ENCODE results near the gene CDX2.

Gene CDX2

GRCh38 chr13:27978301-27978968 lies 9.3 kb upstream of the CDX2 start:
- no peak for DNase-seq

DNA sequence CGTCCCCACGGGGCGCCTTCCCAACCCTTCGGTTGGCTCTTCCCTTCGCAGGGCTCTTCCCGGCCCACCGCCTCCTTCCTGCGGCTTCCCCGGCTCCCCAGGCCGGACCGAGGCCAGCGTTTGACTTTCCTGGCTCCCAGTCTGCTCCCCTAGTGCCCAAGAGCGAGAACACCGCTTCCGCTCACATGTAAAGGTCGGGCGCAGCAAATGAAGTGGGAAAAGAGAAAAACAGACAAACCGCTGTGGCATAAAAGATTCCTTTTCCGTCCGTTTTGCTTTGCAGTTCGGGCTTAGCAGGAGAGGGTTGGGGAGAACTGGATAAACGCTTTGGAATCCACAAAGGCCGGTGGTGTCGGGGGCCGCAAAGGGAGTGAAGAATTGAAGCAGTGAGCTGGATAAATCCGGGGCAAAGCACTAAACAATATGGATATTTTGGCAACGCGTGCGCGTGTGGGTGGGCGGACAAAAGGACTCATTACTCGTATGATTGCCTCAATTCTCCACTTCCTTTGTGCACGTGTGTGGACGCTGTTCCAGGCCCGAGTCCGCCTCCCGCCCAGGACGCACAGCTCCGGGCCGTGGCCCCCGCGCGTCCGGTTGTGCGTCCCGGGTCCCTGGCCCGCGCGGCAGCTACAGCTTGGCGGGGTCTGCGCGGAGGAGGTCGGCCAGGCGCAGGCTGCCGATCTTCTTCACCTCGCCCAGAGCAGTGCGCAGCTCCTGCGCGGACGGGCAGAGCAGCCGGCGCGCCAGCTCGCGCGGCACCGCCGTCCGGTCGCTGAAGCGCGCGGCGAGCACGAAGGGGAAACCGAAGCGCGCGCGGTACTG lies 8.6 kb upstream of the CDX2 start:
- no peak for DNase-seq

- no peak for DNase-seq
Measured at GRCh38 chr13:27976362-27977091, 7.4 kb upstream of the CDX2 start.

DNA sequence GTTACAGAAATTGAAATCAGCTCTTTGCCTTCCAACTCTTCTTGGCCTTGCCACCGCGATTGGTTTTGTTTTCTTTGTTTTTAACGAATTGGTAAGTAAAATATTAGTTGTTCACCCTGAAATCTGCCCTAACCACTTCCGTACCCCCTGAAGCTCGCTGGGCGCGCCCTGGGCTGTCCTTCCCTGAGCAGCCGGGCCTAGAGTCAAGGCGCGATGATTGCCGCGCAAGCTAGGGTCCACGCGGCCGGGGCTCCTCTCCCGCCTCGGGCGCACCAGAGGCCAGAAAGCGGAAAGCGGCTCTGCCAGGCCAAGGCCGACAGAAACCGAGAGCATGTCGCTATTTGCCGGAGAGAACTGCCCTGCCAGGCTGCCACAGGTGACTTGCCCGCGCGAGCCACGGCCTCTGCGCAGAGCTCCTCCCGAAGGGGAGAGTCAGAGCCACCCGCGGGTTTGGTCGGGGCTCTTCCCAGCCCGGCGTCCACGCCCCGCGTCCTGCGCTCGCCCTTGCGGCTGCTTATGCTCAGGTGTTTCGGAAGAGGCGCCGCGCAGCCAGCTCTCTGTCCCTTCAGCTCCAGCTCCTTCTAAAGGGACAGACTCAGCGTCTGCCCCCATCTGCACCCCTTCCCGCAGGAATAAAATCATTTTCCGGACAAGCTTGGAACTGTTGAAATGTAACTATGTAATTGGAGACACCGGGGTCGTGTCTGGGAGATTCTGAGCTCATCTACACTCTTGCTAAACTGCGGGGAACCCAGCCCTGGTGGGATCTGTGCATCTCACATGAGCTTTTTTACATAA lies 6.6 kb upstream of the CDX2 start:
- DNase-seq: no peak

GRCh38 chr13:27973961-27974662 lies 5.0 kb upstream of the CDX2 start:
- no peak for DNase-seq

DNA sequence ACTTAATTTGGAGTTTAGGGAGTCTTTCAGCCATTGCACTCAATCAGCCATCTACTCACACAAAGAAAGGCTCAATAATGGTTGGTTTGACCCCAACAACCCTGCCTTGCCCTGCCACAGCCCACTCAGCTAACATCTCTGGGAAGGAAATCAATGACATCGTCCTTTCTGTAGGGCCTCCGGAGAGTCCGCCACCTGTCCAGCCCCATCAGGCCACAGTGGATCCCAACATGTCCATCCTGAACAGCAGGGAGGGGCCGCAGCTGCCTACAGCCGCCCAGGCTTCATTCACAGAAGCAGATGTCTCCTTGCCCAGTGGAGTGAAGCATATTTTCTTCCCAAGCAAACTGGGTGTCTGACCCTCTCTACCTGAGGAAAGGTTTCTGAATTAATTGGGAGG lies 4.2 kb upstream of the CDX2 start:
- no peak for DNase-seq

- DNase-seq: no peak
Measured at GRCh38 chr13:27972478-27972820, 3.3 kb upstream of the CDX2 start.

DNA sequence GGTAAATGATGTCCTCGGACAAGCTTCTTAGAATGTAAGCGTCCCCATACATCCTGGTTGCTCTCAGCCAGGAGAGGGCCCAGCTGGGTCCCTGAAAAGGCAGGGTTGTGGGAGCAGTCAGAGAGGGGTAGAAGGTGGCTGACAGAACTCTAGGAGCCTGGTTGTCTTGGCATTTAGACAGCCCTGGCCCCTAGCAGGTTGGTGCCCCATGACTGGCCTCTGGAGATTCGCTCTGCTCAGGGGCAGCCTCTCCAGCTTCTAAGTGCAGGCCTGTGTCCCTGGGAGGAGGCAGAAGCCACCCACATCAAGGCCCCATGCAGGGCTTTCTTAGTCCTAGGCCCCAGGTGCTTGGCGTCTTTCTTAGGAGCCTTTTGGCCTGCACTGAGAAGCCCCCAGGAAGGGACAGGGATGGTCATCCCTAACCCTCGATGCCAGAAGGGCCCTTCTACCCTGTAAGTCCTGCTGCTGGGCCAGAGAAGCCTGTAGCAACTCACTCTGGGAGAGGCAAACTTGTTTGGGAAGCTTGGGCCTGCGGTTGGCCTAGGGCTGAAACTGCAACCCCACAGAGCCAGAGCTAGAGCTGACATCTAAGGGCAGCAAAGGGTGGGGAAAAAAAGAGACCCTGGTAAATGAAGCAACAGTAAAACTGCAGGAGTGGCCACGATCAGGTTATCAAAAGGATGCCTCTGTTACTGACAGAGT lies 2.8 kb upstream of the CDX2 start:
- DNase-seq: no peak

DNA sequence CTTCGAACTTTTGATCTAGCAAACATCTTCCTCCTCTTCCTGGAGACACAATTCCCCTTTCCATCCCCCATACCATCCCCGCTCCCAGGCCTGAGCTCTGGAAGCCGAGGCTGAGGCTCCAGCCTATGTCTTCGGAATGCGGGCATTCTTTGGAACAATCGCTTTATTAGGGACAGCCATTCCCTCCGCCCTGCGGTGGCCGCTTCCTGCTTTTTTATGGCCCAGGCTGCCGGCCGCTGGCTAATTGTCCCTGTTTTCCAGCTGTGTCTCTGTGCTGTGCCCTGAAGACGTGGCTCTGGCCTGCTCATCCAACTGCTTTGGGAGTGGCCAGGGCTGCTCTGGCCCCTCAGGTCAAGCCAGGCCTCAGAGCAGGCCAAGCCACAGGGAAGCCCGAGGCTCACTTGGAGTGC lies 2.1 kb upstream of the CDX2 start:
- DNase-seq: no peak

GRCh38 chr13:27970382-27971235 lies 1.5 kb upstream of the CDX2 start:
- no peak for DNase-seq

DNA sequence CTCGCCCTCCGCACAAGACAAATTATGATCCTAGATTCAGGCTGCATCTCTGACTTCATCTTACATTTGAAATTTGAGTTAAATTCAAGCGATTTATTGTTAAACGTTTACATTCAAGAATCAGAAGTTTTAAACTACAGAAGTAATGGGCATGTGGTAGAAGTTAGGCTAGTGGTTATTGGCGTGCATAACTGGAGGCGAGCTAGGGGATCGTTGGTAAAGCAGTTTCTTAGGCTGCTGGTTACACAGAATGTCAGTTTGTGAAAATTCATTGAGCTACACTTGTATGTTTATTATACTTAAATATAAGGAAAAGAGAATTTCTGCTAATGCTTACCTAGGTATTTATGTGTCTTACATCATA lies 733 bp upstream of the CDX2 start:
- no peak for DNase-seq

GRCh38 chr13:27968316-27969081 lies 616 bp downstream of the CDX2 start:
- no peak for DNase-seq

DNA sequence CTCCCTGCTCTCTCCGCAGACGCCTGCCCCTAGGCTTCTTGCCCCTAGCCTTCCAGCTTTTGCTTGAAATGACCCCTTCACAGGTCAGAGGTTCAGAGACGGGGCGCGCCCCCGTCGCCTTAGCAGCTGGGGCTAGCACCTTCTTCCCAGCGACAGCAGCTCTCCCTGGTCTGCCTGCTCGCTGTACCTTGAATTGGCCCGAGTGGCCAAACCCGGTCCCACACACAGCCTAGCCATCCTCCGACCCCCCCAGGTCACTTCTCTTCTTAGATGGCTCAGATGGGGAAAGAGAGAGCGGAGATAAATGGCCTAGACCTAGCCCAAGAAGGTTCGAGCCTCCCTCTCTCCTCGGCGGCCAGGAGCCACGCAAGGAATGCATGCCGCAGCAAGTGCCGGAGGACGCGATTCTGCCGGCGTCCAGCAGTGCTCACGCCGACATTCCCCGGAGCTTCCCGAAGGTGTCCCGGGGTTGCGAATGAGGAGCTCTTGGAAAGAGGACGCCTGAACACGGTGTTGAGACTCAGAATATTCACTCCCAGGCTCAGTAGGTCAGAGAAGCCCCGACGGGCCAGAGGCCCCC lies 1.3 kb downstream of the CDX2 start:
- DNase-seq: no peak

DNA sequence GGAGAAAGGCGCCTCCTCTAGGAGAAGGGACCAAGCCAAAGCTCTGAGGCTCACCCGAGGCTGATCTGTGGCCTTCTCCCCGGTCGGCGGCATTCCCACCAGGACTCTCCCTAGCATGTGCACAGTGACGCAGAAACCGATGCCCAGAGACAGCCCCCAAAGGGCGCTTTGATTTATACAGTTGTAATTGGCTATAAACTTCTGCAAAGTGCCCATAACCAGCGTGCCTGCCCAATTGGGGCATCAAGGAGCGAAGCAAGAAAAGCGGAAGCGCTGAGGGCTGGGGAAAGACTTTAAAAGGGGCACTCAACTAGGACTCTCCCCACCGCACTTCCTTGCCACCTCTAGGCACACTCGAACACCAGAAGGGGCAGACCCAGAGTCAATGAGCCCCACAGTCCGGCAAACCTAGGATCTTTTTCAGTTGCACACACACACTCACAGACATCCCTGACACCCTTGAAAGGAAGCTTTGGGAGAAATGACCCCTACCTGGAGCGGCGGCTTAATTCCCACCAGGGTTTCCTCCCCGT lies 1.8 kb downstream of the CDX2 start:
- no peak for DNase-seq

GRCh38 chr13:27966641-27967202 lies 2.4 kb downstream of the CDX2 start:
- no peak for DNase-seq

GRCh38 chr13:27965740-27966640 lies 3.1 kb downstream of the CDX2 start:
- no peak for DNase-seq

DNA sequence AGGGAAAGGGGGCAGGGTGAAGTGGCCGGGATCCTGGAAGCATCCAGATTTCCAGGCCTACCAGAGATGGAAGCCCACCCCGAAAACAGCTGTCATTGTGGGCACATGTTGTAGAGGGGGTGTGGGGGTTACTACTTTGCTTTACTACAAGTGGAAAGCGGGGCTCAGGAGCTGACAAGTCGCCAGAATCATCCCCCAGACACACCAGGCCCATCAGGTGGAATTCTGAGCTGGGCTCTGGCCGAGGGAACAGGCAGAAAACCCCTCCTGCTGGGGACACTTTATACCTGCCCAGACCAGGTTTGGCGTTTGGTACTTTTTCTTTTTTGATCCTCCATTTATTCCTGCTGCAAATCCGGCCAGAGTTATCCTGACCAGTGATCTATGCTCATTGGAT lies 3.8 kb downstream of the CDX2 start:
- no peak for DNase-seq

DNA sequence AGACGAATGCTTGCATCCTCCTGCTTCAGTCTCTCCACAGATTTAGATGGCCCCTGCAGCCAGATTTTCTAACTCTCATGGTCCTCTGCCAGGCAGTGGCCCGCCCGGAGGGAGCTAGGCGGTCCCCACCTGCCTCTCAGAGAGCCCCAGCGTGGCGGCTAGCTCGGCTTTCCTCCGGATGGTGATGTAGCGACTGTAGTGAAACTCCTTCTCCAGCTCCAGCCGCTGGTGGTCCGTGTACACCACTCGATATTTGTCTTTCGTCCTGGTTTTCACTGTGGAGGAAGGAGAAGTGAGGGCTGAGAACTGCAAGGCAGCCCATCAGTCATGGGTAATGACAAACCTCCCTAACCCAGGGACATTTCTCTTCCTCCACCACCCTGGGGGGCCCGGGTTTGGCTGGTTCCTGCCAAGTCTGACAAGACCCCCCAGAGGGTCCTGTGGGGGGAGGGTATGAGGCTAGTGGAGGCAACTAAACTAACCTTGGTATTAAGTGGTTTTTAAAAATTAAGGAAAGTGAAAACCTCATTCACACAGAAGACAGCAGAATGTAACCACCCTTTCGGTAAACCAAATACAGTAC lies 4.3 kb downstream of the CDX2 start:
- DNase-seq: no peak
